ENCODE results near the gene TESK1. TPM values are rescaled to one million over a fixed set of nuclear protein-coding genes. Genes with fewer than 3 reads are reported as not detected.

Gene TESK1
- total and polyA plus RNA-seq, 4 donors: 13.7 to 46.9 (median 30.5) TPM

- H3K27ac ChIP-seq (ENCODE audit: low read depth in 1 of 2, low read length in 1 of 2): no peak overlapping the region
- no peak overlapping the region for H3K9ac ChIP-seq (ENCODE audit: insufficient read depth in 1 of 2, low read length in 2 of 2)
- WGBS, 2 donors: 34 to 48% methylated on average over 14 of the region's 14 CpGs
- H3K27me3 ChIP-seq (ENCODE audit: control insufficient read depth in 3 of 3, insufficient read depth in 3 of 3, low read length in 2 of 3): no peaks in the 10 kb centered on the region
- TF ChIP-seq CTCF (IDR thresholded peaks at IDR 0.05; ENCODE audit: control extremely low read depth, extremely low read depth): no peak
- peak; percentile 27 to 34 (median 28) for DNase-seq
- ATAC-seq (ENCODE audit: insufficient read depth, low FRiP score): peak; percentile 37
- no peaks in the 10 kb centered on the region for H3K9me3 ChIP-seq (ENCODE audit: control insufficient read depth in 4 of 4, insufficient read depth in 3 of 4, low read length in 3 of 4)
- peaks cover 0 to 27% (median 6%) of the 10 kb centered on the region in 4 donors for H3K36me3 ChIP-seq (ENCODE audit: control insufficient read depth in 4 of 4, insufficient read depth in 4 of 4, low read length in 4 of 4)
- peaks cover 0 to 4% (median 0%) of the 10 kb centered on the region in 5 donors for H3K4me1 ChIP-seq (ENCODE audit: control insufficient read depth in 5 of 5, insufficient read depth in 5 of 5, low read length in 5 of 5)
- H3K4me3 ChIP-seq: no peak overlapping the region
Observed at GRCh38 chr9:35563791-35564197, 41.3 kb upstream of the TESK1 start.

GRCh38 chr9:35564658-35565061 is 40.4 kb upstream of the TESK1 start:
- DNase-seq: no peak
- Histone ChIP-seq H3K4me1 (ENCODE audit: control insufficient read depth in 5 of 5, insufficient read depth in 5 of 5, low read length in 5 of 5) (peaks cover 0 to 4% (median 0%) of the 10 kb centered on the region in 5 donors), H3K9ac (ENCODE audit: insufficient read depth in 1 of 2, low read length in 2 of 2) (no peak overlapping the region), H3K27ac (ENCODE audit: low read depth in 1 of 2, low read length in 1 of 2) (no peak overlapping the region), H3K4me3 (no peak overlapping the region), H3K36me3 (ENCODE audit: control insufficient read depth in 4 of 4, insufficient read depth in 4 of 4, low read length in 4 of 4) (peaks cover 0 to 22% (median under 1%) of the 10 kb centered on the region in 4 donors), H3K9me3 (ENCODE audit: control insufficient read depth in 4 of 4, insufficient read depth in 3 of 4, low read length in 3 of 4) (no peaks in the 10 kb centered on the region), H3K27me3 (ENCODE audit: control insufficient read depth in 3 of 3, insufficient read depth in 3 of 3, low read length in 2 of 3) (no peaks in the 10 kb centered on the region)
- TF ChIP-seq CTCF (IDR thresholded peaks at IDR 0.05; ENCODE audit: control extremely low read depth, extremely low read depth): no peak
- ATAC-seq (ENCODE audit: insufficient read depth, low FRiP score): no peak
- WGBS, 2 donors: 86 to 94% methylated on average over 7 of the region's 7 CpGs

DNA sequence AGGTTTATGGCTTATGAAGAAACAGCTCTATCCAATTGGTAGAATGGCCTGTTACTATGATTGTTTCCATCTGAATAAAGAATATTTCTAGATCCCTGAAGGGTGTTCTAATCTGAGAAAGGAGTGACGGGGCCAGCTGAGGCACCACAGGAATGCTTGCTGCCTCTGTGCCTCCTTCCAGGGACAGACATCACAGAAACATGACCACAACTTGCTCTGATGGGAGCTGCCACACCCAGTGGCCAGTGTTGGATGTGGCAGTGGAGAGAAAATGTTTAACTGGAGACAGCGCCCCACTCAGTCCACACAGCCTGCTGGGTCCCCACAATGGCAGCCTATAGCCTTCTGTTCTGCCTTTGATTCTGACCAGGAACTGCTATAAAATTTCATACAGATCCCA is 38.6 kb upstream of the TESK1 start:
- no peak for ATAC-seq (ENCODE audit: insufficient read depth, low FRiP score)
- Histone ChIP-seq H3K36me3 (ENCODE audit: control insufficient read depth in 4 of 4, insufficient read depth in 4 of 4, low read length in 4 of 4) (peaks cover 0 to 8% (median under 1%) of the 10 kb centered on the region in 4 donors), H3K27ac (ENCODE audit: low read depth in 1 of 2, low read length in 1 of 2) (no peak overlapping the region), H3K4me3 (no peak overlapping the region), H3K9me3 (ENCODE audit: control insufficient read depth in 4 of 4, insufficient read depth in 3 of 4, low read length in 3 of 4) (no peaks in the 10 kb centered on the region), H3K9ac (ENCODE audit: insufficient read depth in 1 of 2, low read length in 2 of 2) (no peak overlapping the region), H3K27me3 (ENCODE audit: control insufficient read depth in 3 of 3, insufficient read depth in 3 of 3, low read length in 2 of 3) (no peaks in the 10 kb centered on the region), H3K4me1 (ENCODE audit: control insufficient read depth in 5 of 5, insufficient read depth in 5 of 5, low read length in 5 of 5) (peaks cover 0 to 4% (median 0%) of the 10 kb centered on the region in 5 donors)
- no peak for DNase-seq
- 93 to 97% methylated on average over 2 of the region's 2 CpGs for WGBS, 2 donors
- TF ChIP-seq CTCF (IDR thresholded peaks at IDR 0.05; ENCODE audit: control extremely low read depth, extremely low read depth): no peak

GRCh38 chr9:35568196-35568595 is 36.9 kb upstream of the TESK1 start:
- no peak for TF ChIP-seq CTCF (IDR thresholded peaks at IDR 0.05; ENCODE audit: control extremely low read depth, extremely low read depth)
- H3K27me3 ChIP-seq (ENCODE audit: control insufficient read depth in 3 of 3, insufficient read depth in 3 of 3, low read length in 2 of 3): no peaks in the 10 kb centered on the region
- WGBS, 2 donors: 84 to 88% methylated on average over 4 of the region's 4 CpGs
- H3K27ac ChIP-seq (ENCODE audit: low read depth in 1 of 2, low read length in 1 of 2): no peak overlapping the region
- H3K4me3 ChIP-seq: no peak overlapping the region
- no peak overlapping the region for H3K9ac ChIP-seq (ENCODE audit: insufficient read depth in 1 of 2, low read length in 2 of 2)
- ATAC-seq (ENCODE audit: insufficient read depth, low FRiP score) (no peak), DNase-seq (no peak)
- peaks cover 0 to 4% (median 0%) of the 10 kb centered on the region in 5 donors for H3K4me1 ChIP-seq (ENCODE audit: control insufficient read depth in 5 of 5, insufficient read depth in 5 of 5, low read length in 5 of 5)
- no peaks in the 10 kb centered on the region for H3K9me3 ChIP-seq (ENCODE audit: control insufficient read depth in 4 of 4, insufficient read depth in 3 of 4, low read length in 3 of 4)
- no peaks in the 10 kb centered on the region for H3K36me3 ChIP-seq (ENCODE audit: control insufficient read depth in 4 of 4, insufficient read depth in 4 of 4, low read length in 4 of 4)

Measured in lung (tissue), 12 donors.